B cell (primary cell): ENCODE data around the gene KMO. TPM values are rescaled to one million over a fixed set of nuclear protein-coding genes. Genes with fewer than 3 reads are reported as not detected.
A peak's percentile ranks its signal among the peaks of the same experiment; 100 is the strongest.

ENCODE experiments used
- ATAC-seq: fragments of 200-7000 bp; cut with Tn5 transposase; one replicate; pipeline ENCODE4 v1.10.0; 2021; ENCODE audit warnings: low read depth, mild to moderate bottlenecking, moderate number of reproducible peaks, moderate library complexity
- CTCF ChIA-PET: fragments of 350-600 bp; sonication (Branson Sonifier 250); formaldehyde crosslinking; loops from one replicate; lab custom pipeline; 2021; ENCODE audit warnings: antibody characterized with exemption, inconsistent platforms; lab: Charles Lee
- POLR2A ChIA-PET: fragments of 350-600 bp; sonication (Branson Sonifier 250); formaldehyde crosslinking; loops from one replicate; lab custom pipeline; 2021; ENCODE audit warnings: antibody characterized with exemption; lab: Charles Lee
- DNase-seq: peaks from one replicate; pipeline ENCODE4 v3.0.0; 2013
- H2AFZ ChIP-seq: 2 replicates; pipeline ENCODE4 v1.6.1; 2012; ENCODE audit warnings: mild to moderate bottlenecking, low read depth, low read length; ENCODE audit not compliant: insufficient read depth, poor library complexity, severe bottlenecking
- H3K27ac ChIP-seq, 2 donors: 1 replicate in 1 of 2; 2 replicates in 1 of 2; pipeline ENCODE4 v1.5.1; 2012 to 2013; ENCODE audit warnings: low read length in 2 of 2, mild to moderate bottlenecking in 2 of 2, moderate library complexity in 1 of 2
- H3K27me3 ChIP-seq, 4 experiments: fragments of 200-600 bp in 1 of 4; sonication (generic) in 1 of 4; replicated peaks in 1 of 4; 1 replicate in 2 of 4; 2 replicates in 2 of 4; pipeline versions ENCODE4 v1.6.1 to v1.7.0; 2013 to 2016; ENCODE audit warnings: low read length in 3 of 4, mild to moderate bottlenecking in 2 of 4, mixed read lengths in 1 of 4, moderate library complexity in 1 of 4; ENCODE audit not compliant: insufficient read depth in 4 of 4, control insufficient read depth in 3 of 4; ENCODE audit errors: control extremely low read depth in 1 of 4
- H3K36me3 ChIP-seq, 2 experiments: replicated peaks in 1 of 2; 1 replicate in 1 of 2; 2 replicates in 1 of 2; pipeline versions ENCODE4 v1.6.1 to v1.7.1; 2013; ENCODE audit warnings: low read length in 1 of 2; ENCODE audit not compliant: insufficient read depth in 2 of 2, control insufficient read depth in 1 of 2; ENCODE audit errors: control extremely low read depth in 1 of 2, extremely low read depth in 1 of 2
- H3K4me1 ChIP-seq, 2 donors: fragments of 200-600 bp in 1 of 2; sonication (generic) in 1 of 2; 1 replicate in 1 of 2; 2 replicates in 1 of 2; pipeline versions ENCODE4 v1.5.1 to v1.6.1; 2013 to 2017; ENCODE audit warnings: low read length in 2 of 2; ENCODE audit not compliant: control insufficient read depth in 2 of 2, insufficient read depth in 2 of 2
- H3K4me2 ChIP-seq: replicated peaks from 2 replicates; pipeline ENCODE3; 2012; ENCODE audit warnings: mild to moderate bottlenecking, low read depth, low read length; ENCODE audit not compliant: poor library complexity, severe bottlenecking
- H3K4me3 ChIP-seq, 5 experiments: fragments of 200-600 bp in 1 of 5; sonication (generic) in 1 of 5; 1 replicate in 3 of 5; 2 replicates in 2 of 5; pipeline versions ENCODE4 v1.5.1 to v1.7.0; 2011 to 2016; ENCODE audit warnings: low read length in 4 of 5, mild to moderate bottlenecking in 4 of 5, low read depth in 2 of 5, control low read depth in 1 of 5, moderate library complexity in 1 of 5; ENCODE audit not compliant: insufficient read depth in 1 of 5; ENCODE audit errors: control extremely low read depth in 1 of 5, extremely low read depth in 1 of 5
- H3K79me2 ChIP-seq: fragments of 200-600 bp; sonication (generic); one replicate; pipeline ENCODE4 v1.6.0; 2016; ENCODE audit warnings: low read length; ENCODE audit not compliant: control insufficient read depth, insufficient read depth
- H3K9ac ChIP-seq: fragments of 200-600 bp; sonication (generic); 2 replicates; pipeline ENCODE4 v1.6.1; 2017; ENCODE audit warnings: mild to moderate bottlenecking, low read length, moderate library complexity
- H3K9me3 ChIP-seq, 3 donors: one replicate each; pipeline versions ENCODE4 v1.6.1 to v1.7.1; 2013; ENCODE audit warnings: low read length in 2 of 3; ENCODE audit not compliant: control insufficient read depth in 2 of 3, insufficient read depth in 1 of 3; ENCODE audit errors: control extremely low read depth in 1 of 3
- H4K20me1 ChIP-seq: 2 replicates; pipeline ENCODE4 v1.6.0; 2012; ENCODE audit warnings: mild to moderate bottlenecking, low read length; ENCODE audit not compliant: insufficient read depth, control insufficient read depth, poor library complexity, severe bottlenecking
- H3K27ac Mint-ChIP-seq: one replicate; pipeline ENCODE4 v1.8.0; 2021; ENCODE audit warnings: mixed read lengths
- H3K27me3 Mint-ChIP-seq: one replicate; pipeline ENCODE4 v1.8.0; 2021; ENCODE audit warnings: mixed read lengths
- H3K4me1 Mint-ChIP-seq: one replicate; pipeline ENCODE4 v1.8.0; 2021; ENCODE audit warnings: mixed read lengths
- H3K4me3 Mint-ChIP-seq: one replicate; pipeline ENCODE4 v1.8.0; 2021; ENCODE audit warnings: mixed read lengths
- H3K9me3 Mint-ChIP-seq: one replicate; pipeline ENCODE4 v1.8.0; 2022; ENCODE audit warnings: mixed read lengths; ENCODE audit not compliant: insufficient read depth
- EZH2 ChIP-seq: IDR thresholded peaks from 2 replicates; pipeline ENCODE4 v1.6.1; 2012; ENCODE audit warnings: borderline replicate concordance, low read depth, mild to moderate bottlenecking, moderate library complexity, low read length; ENCODE audit not compliant: insufficient read depth, poor library complexity, severe bottlenecking
- WGBS: methylation state at CpG from one replicate; pipeline ENCODE4 v1.1.5; 2013; ENCODE audit warnings: missing lambda C conversion rate; ENCODE audit not compliant: insufficient coverage; 5-methylcytosine and 5-hydroxymethylcytosine counted together
- intact Hi-C: fragments of 100-400 bp; cut with micrococcal nuclease; formaldehyde crosslinking; loops from one replicate; pipeline ENCODE4 v1.10.0; 2022
- polyA plus RNA-seq: library from polyadenylated mRNA; depleted of rRNA; stranded (reverse); fragments of >200 nt; gene quantifications from 2 replicates; pipeline ENCODE4 v1.2.3, GENCODE V29; 2012
- total RNA-seq, 2 donors: library from RNA; stranded (reverse); fragments of 120-200 nt in 1 of 2; gene quantifications; 1 replicate in 1 of 2; 2 replicates in 1 of 2; pipeline versions ENCODE4 v1.2.3 to v1.2.4, GENCODE V29; 2013 to 2022
- TF ChIP-seq, protein P1 (sequence below): fragments of 200-600 bp; IDR thresholded peaks from one replicate; pipeline ENCODE4 v1.8.0; 2022; ENCODE audit warnings: antibody characterized with exemption, mild to moderate bottlenecking

Gene KMO
- total and polyA plus RNA-seq, 2 donors (not counting 1 experiment from before 2014, with no cell fraction given), result 14.0 to 34.0 TPM

DNA sequence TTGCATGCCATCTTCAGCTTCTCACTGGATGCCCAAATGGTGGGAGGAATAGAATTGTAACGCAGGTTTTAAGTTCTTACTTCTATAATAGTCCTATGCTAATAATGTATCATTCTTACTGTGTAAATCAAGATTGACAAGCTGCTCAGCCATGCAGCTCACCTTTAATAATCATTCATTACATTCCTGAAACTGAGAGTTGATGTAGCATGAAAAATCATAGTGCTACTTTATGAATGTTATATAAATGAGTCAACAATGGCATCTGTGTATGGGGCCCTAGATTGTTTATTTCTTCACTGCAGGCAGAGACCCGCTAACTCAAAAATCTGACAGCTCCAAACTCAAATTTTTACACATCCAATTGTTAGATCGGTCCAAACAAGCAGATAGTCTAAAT is 47.0 kb upstream of the KMO start:
- no peaks in the 10 kb centered on the region for H3K27me3 ChIP-seq
- H3K27ac ChIP-seq, result no peak overlapping the region
- Mint-ChIP-seq H3K4me1 (peaks cover 2% of the 10 kb centered on the region), H3K4me3 (no peak overlapping the region), H3K27me3 (no peaks in the 10 kb centered on the region), H3K9me3 (no peaks in the 10 kb centered on the region), H3K27ac (no peak overlapping the region)
- no peak overlapping the region for H3K4me3 ChIP-seq
- H3K4me2 ChIP-seq, result no peak overlapping the region
- no peaks in the 10 kb centered on the region for H3K9me3 ChIP-seq
- no peaks in the 10 kb centered on the region for H3K79me2 ChIP-seq
- H3K36me3 ChIP-seq, result no peaks in the 10 kb centered on the region
- ChIA-PET CTCF (interaction anchor here (0.7 to 1.4 kb wide), 3 partner anchors 9 to 597 kb away, joined by 3 to 4 read pairs (median 4); no protein-coding TSS in a partner anchor), POLR2A (no interaction called here)
- no peak for DNase-seq
- H2AFZ ChIP-seq, result no peak overlapping the region
- no peak for ATAC-seq
- H3K4me1 ChIP-seq, result no peaks in the 10 kb centered on the region
- H4K20me1 ChIP-seq, result no peaks in the 10 kb centered on the region
- no peak overlapping the region for H3K9ac ChIP-seq
- TF ChIP-seq, protein P1, sequence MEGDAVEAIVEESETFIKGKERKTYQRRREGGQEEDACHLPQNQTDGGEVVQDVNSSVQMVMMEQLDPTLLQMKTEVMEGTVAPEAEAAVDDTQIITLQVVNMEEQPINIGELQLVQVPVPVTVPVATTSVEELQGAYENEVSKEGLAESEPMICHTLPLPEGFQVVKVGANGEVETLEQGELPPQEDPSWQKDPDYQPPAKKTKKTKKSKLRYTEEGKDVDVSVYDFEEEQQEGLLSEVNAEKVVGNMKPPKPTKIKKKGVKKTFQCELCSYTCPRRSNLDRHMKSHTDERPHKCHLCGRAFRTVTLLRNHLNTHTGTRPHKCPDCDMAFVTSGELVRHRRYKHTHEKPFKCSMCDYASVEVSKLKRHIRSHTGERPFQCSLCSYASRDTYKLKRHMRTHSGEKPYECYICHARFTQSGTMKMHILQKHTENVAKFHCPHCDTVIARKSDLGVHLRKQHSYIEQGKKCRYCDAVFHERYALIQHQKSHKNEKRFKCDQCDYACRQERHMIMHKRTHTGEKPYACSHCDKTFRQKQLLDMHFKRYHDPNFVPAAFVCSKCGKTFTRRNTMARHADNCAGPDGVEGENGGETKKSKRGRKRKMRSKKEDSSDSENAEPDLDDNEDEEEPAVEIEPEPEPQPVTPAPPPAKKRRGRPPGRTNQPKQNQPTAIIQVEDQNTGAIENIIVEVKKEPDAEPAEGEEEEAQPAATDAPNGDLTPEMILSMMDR, result no peak
- no peak for TF ChIP-seq EZH2
- WGBS, result no CpG with 5 or more reads among the region's 3 CpGs
- intact Hi-C loops, result loop anchor here (5.0 kb wide), 1 partner anchor 753 kb away; no protein-coding TSS in a partner anchor

DNA sequence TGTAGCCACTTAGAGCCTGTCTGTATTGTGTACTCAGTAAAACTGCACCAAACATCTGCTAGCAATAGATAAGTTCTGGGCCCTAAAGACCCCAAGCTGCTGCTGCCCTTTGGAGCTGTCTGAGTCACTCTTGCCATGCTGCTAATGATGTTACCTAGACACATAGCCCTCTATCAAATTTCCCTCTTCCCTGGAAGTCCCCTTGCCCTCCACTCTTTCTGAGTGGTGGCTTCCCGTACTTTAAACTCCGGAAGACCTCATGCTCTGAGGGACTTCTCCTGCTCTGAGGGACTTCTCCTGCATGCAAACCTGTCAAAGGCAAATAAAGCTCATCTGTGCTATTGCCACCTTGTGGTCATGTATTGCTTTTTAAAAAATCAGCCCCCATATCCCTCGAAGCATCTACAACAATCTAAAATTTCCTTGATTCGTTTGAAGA is 46.6 kb upstream of the KMO start:
- Histone ChIP-seq H3K4me2 (no peak overlapping the region), H3K27me3 (no peaks in the 10 kb centered on the region), H3K4me3 (no peak overlapping the region), H3K36me3 (no peaks in the 10 kb centered on the region), H4K20me1 (no peaks in the 10 kb centered on the region), H3K79me2 (no peaks in the 10 kb centered on the region), H3K9me3 (no peaks in the 10 kb centered on the region), H3K27ac (no peak overlapping the region), H3K4me1 (no peaks in the 10 kb centered on the region), H2AFZ (no peak overlapping the region), H3K9ac (no peak overlapping the region)
- intact Hi-C loops, result loop anchor here (5.0 kb wide), 1 partner anchor 753 kb away; no protein-coding TSS in a partner anchor
- ATAC-seq (no peak), DNase-seq (peak; percentile 29)
- Mint-ChIP-seq H3K27ac (no peak overlapping the region), H3K4me1 (peaks cover 2% of the 10 kb centered on the region), H3K27me3 (no peaks in the 10 kb centered on the region), H3K4me3 (no peak overlapping the region), H3K9me3 (no peaks in the 10 kb centered on the region)
- 80% methylated on average over 2 of the region's 4 CpGs for WGBS
- ChIA-PET CTCF (interaction anchor here (0.7 to 1.4 kb wide), 6 partner anchors 8 to 597 kb away, joined by 3 to 4 read pairs (median 3); no protein-coding TSS in a partner anchor), POLR2A (no interaction called here)
- TF ChIP-seq, protein P1, result peak; percentile 41
- TF ChIP-seq EZH2, result no peak
